GM12874 (cell line): Measurements from ENCODE around the gene ABCA5.

Experiments used
- CTCF ChIP-seq: IDR thresholded peaks from 2 replicates; pipeline ENCODE4 v1.5.1; 2011; ENCODE audit warnings: low read depth, mild to moderate bottlenecking, control low read depth, low read length, moderate library complexity; ENCODE audit not compliant: insufficient read depth

Gene ABCA5

GRCh38 chr17:69231521-69231920 lies 95.4 kb downstream of the ABCA5 start:
- no peak for TF ChIP-seq CTCF

DNA sequence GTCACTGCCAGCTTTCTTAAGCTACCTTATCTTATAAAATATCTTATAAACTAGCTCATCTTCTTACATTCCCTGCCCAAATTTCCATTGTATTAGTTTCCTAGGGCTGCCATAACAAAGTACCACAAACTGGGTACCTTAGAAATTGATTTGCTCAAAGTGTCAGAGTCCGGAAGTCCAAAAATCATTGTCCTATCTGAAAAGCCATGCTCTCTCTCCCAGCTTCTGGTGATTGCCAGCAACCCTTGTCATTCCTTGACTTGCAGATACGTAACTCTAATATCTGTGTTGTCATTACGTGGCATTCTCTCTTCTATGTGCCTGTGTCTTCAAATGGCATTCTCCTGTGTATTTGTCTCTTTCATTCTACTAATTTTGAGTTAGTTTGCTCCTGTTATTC lies 96.0 kb downstream of the ABCA5 start:
- no peak for TF ChIP-seq CTCF

GRCh38 chr17:69228576-69228975 lies 98.4 kb downstream of the ABCA5 start, which contains the start of gene ABCA10:
TSS of gene ABCA10 (minus strand) at chr17:69228824. CDS start at chr17:69225358, 3,466 bp downstream.
- TF ChIP-seq CTCF: no peak

DNA sequence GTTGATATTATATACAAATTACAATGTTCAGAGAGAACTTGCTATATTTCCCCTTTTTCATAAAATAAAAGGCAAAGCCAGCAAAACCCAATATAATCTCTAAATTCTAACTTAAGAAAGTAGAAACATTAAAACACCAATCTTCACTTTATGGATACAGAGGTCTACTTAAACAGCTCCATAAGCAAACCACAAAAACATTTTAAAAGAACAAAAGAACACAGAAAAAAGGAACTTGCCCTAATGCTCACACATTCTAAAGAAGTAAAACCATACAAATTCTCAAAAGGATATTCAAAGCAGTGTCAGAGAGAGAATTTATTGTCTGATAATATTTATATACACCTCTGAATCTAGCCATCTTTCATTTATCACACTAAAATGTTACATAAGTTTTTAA lies 98.9 kb downstream of the ABCA5 start:
- TF ChIP-seq CTCF: no peak

- TF ChIP-seq CTCF: no peak
Observed at GRCh38 chr17:69227541-69227940, 99.4 kb downstream of the ABCA5 start.

DNA sequence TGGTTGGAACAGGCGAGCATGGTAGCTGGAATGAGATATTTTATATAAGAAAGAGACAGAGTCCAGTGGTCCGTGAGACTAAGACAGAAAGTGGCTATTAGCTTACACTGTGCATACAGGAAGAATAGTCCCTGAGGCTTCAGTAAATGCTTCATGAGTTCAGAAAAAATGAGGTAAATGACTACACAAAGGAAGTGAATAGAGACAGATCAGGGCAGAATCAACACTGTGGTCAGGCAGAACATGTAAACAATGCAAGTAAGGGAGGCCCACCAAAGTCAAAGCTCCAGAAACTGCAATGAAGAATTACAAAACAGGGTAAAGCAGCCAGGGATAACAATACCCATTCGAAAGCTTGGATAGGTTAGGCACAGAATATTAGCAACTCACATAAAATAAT lies 103.1 kb downstream of the ABCA5 start:
- TF ChIP-seq CTCF: no peak

- TF ChIP-seq CTCF: no peak
Observed at GRCh38 chr17:69222707-69223258, 104.2 kb downstream of the ABCA5 start.
